Activated effector memory CD4-positive, alpha-beta T cell treated with Interleukin-2 at 50 U/mL for 16 hours (primary cell): ENCODE results near the gene KRT222.

Experiments
- DNase-seq: peaks from one replicate; pipeline ENCODE4 v3.0.0-alpha.2; 2020

KRT222 gene

GRCh38 chr17:40664582-40665333, at the start of gene KRT222:
KRT222 (minus strand) TSS chr17:40665177; CDS start chr17:40665099, 78 bp downstream.
- no peak for DNase-seq

- DNase-seq, result no peak
Observed at GRCh38 chr17:40714473-40714872, 49.5 kb upstream of the KRT222 start.

DNA sequence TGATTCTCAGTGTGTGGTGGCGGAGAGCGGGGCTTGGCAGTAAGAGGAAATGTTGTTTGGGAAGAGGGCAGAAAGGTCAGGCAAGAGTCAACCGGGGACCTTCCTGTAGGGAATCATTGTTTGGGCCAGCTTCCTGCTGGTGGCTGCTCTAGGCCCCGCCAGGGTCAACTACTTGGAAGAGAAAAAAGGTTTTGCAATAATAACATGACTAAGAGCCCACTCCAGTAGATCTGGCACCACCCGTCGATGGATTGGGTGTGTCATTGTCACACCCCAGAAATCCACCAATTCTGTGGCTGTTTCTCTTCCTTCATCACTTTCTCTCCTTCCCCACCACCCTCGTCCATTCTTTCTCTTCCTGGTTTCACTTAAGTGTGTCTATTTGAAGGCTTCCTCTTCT, 42.8 kb upstream of the KRT222 start:
- no peak for DNase-seq

DNA sequence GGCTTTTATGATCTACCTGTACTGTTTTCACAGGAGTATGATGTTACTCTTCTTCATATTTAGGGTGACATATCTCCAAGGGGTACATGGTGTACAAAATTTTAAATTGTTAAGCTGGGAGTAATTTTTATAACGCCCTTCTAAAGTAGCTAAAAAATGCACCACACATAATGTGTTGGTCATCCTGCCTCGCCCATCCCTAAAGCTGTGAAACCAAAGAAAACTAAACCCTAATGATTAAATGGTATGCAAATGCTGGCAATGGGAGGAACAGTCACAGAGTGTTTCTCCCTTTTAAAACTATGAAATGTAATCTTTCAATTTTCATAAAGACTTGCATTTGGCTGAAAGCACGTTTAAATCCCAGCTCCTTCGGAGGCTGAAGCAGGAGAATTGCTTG, 40.6 kb upstream of the KRT222 start:
- DNase-seq, result no peak

GRCh38 chr17:40703652-40704051, 38.7 kb upstream of the KRT222 start, which contains the start of gene KRT24:
KRT24 (minus strand) TSS chr17:40703752; CDS start chr17:40703693, 59 bp downstream.
- no peak for DNase-seq

DNA sequence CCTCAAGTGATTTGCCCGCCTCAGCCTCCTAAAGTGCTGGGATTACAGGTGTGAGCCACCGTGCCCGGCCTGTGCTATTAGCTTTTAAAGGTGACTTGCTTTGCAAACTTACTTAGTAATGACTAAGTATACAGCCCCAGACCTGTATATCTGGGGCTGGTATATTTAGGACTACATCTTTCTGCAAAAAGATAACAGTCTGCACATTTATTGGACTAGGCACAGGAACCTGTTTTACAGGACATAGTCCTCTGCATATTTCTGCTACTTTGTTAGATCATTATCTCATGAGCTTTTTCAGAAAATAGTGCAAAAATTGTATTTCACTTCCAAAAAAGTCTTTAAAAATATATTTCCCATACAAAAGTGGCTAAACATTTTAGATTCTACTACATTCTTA, 37.3 kb upstream of the KRT222 start:
- no peak for DNase-seq

- DNase-seq, result no peak
Observed at GRCh38 chr17:40699853-40700252, 34.9 kb upstream of the KRT222 start.

DNA sequence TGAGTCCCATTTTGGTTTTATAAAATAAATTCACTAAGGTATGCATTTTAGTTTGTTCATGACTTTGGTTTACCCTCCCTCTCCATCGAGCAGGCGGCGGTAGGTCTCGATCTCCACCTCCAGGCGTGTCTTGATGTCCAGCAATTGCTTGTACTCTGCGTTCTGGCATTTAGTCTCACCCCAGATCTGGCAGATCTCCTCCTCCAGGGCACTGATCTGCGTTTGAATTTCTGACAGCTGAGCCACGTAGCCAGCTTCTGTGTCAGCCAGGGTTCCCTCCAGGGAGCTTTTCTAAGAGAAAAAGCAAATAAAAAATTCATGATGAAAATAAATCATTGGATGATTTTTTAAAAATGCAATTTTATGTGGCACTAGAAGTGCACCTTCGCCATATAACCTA, 34.4 kb upstream of the KRT222 start:
- no peak for DNase-seq

GRCh38 chr17:40697297-40697696, 32.3 kb upstream of the KRT222 start:
- DNase-seq, result no peak

DNA sequence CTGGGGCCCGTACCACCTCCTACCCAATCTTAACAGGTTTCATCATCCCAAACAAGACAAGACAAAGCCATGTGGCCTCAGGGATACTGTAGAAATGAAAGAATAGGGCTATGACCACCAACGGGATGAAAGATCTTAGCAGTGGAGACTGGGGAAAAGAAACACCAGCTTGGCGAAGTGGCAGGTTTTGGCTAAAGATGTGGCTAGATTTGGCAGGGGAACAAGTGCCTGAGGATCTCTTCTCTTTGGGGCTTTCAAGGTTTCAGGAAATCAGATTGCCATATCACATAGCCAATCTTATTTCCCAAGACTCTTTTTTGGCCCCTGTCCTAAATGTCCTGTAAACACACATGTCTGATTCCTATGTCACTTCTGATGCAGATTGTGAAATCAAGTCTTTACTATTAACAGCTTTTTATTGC, 31.7 kb upstream of the KRT222 start:
- DNase-seq, result no peak

GRCh38 chr17:40695874-40696472, 31.0 kb upstream of the KRT222 start:
- no peak for DNase-seq

GRCh38 chr17:40694584-40694983, 29.6 kb upstream of the KRT222 start:
- no peak for DNase-seq

DNA sequence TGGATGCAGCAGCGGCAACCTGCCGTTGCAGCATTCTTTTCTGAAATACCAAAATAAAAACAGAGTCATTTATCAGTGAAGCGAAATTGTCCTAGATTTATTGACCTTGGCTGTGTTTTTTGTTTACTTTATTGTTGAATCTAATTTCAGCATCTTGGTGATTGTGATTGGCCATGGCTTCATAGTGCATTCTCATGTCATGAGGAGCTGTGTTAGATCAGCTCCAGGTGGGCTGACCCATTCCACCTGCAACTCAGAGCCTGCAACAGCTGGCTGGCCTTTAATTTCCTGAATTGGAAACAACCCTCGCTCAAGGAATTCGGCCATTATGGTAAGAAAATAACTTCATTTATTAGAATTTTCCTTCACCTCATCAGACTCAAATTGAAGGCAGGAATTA, 22.1 kb upstream of the KRT222 start:
- DNase-seq, result no peak

DNA sequence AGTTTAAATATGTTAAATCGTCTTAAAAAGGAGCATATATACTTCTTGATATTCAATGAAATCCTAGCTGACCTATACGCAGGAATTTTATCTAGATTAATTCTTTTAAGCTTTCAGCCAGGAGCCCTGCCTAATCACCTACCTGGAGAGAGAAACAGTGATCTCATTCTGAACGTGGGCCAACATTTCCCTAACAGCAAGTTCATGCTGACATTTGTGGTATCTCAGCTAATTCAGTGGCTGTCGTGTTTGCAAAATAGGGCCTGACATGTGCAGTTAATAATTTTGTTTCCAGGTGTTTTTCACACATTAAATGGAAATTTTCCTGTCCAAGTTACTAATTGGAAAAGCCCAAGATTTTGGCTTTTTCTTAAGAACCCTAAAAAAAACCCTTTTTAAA, 21.2 kb upstream of the KRT222 start:
- no peak for DNase-seq

- no peak for DNase-seq
Observed at GRCh38 chr17:40680998-40681397, 16.0 kb upstream of the KRT222 start.

- no peak for DNase-seq
Observed at GRCh38 chr17:40679523-40679907, 14.5 kb upstream of the KRT222 start.

GRCh38 chr17:40678902-40679522, 14.0 kb upstream of the KRT222 start:
- no peak for DNase-seq

- DNase-seq, result no peak
Observed at GRCh38 chr17:40675905-40676304, 10.9 kb upstream of the KRT222 start.

GRCh38 chr17:40672654-40673053, 7.7 kb upstream of the KRT222 start:
- no peak for DNase-seq

- DNase-seq, result no peak
Observed at GRCh38 chr17:40671282-40671681, 6.3 kb upstream of the KRT222 start.

DNA sequence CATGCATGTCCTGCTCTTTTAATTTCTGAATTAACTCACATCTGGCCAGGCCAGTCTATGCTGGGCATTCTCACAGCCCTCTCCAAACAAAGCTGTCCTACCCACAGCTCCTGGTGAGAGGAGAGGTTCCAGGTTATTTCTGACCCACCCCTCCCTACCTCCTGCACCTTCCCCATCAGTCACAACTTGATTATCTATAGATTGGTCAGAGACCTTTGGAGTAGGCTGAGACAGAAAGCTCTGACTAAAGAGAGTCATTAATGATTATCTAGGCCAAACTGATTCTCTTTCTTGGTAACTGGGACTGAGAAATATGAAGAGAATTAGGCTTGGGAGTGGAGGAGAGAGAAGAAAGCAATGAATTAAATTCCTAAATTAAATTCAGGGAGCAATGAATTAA, 1.4 kb upstream of the KRT222 start:
- DNase-seq, result no peak

GRCh38 chr17:40663252-40663651, 1.7 kb downstream of the KRT222 start:
- DNase-seq, result no peak

- no peak for DNase-seq
Observed at GRCh38 chr17:40659911-40660310, 5.1 kb downstream of the KRT222 start.

- DNase-seq, result no peak
Observed at GRCh38 chr17:40658396-40658795, 6.6 kb downstream of the KRT222 start.
